Testis (tissue), 3 donors: ENCODE results near the gene ATP6V0A4. TPM values are rescaled to one million over a fixed set of nuclear protein-coding genes. Genes with fewer than 3 reads are reported as not detected.
"Not testable (repeated sequence)": the region's sequence is repeated elsewhere in the genome, so short reads cannot be mapped to it uniquely, and the experiment has no call there.

Experiments used
- DNase-seq: peaks from one replicate; pipeline ENCODE4 v3.0.0-alpha.2; 2019
- H3K27ac ChIP-seq, 2 donors: fragments of 200-600 bp; sonication (generic); one replicate each; pipeline ENCODE4 v1.5.1; 2019
- H3K27me3 ChIP-seq: fragments of 200-600 bp; sonication (generic); one replicate; pipeline ENCODE4 v1.5.1; 2019
- H3K36me3 ChIP-seq: fragments of 200-600 bp; sonication (generic); one replicate; pipeline ENCODE4 v1.5.1; 2017; ENCODE audit warnings: low read depth; ENCODE audit errors: missing control alignments
- H3K4me1 ChIP-seq: fragments of 200-600 bp; sonication (generic); one replicate; pipeline ENCODE4 v1.5.1; 2019
- H3K4me3 ChIP-seq, 2 donors: fragments of 200-600 bp; sonication (generic); one replicate each; pipeline ENCODE4 v1.5.1; 2017 to 2019
- H3K9me3 ChIP-seq: fragments of 200-600 bp; sonication (generic); one replicate; pipeline ENCODE4 v1.5.1; 2017
- POLR2A ChIP-seq: fragments of 450-650 bp; IDR thresholded peaks from one replicate; pipeline ENCODE4 v1.6.1; 2017; ENCODE audit warnings: antibody characterized with exemption, mild to moderate bottlenecking, moderate library complexity
- WGBS, 2 donors: methylation state at CpG; one replicate each; pipeline ENCODE4 v1.1.5; 2018; 5-methylcytosine and 5-hydroxymethylcytosine counted together
- intact Hi-C: fragments of 100-400 bp; cut with DNase I; formaldehyde crosslinking; loops from one replicate; pipeline ENCODE4 v1.15.1; 2023; ENCODE audit warnings: low total_unique reads
- polyA plus RNA-seq: library from polyadenylated mRNA; stranded (reverse); fragments of 350-450 nt; fragmentation: Illumina TruSeq; extraction: RNeasy Lipid Tissue Mini Kit (QIAGEN cat#74804); gene quantifications from one replicate; pipeline ENCODE4 v1.2.3, GENCODE V29; 2014; ENCODE audit warnings: low read depth, low replicate concordance; ENCODE audit not compliant: insufficient read depth
- total RNA-seq, 2 donors: library from RNA; depleted of rRNA; stranded (reverse); fragments of >200 nt; gene quantifications; one replicate each; pipeline ENCODE4 v1.2.3, GENCODE V29; 2016
- TF ChIP-seq, protein P1 (sequence below), 3 experiments: fragments of 450-650 bp in 2 of 3; fragments of 200-600 bp in 1 of 3; sonication (generic) in 1 of 3; IDR thresholded peaks; one replicate each; pipeline ENCODE4 v1.5.1; 2016 to 2019; ENCODE audit warnings: antibody characterized with exemption in 3 of 3, mild to moderate bottlenecking in 2 of 3, moderate library complexity in 1 of 3

The ATP6V0A4 gene
- total and polyA plus RNA-seq, 3 donors from 2014 or later = 0.65 to 1.8 (median 0.79) TPM

DNA sequence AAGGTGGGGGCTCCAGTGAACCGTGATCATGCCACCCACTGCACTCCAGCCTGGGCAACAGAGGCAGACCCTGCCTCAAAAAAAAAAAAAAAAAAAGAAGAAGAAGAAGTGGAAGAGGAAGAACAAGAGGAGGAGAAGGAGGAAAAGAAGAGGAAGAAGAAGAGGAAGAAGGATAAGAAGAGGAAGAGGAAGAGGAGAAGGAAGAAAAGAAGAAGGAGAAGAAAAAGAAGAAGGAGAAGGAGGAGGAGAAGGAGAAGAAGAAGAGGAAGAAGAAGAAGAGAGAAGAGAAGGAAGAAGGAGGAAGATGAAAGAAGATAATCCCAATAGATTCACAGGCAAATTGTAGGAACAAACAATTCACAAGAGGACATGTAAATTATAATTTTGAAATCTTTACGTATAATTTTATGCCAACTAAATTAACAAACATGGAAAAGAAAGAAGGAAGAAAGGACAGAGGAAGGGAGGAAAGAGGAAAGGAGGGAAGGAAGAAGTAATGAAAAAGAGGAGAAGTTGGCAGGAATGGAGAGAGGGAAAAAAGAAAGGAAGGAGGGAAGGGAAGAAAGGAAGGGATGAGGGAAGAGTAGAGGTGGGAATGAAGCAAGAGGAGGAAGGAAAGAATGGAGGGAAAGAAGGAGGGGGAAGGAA lies 100.3 kb downstream of the ATP6V0A4 start:
- H3K4me1 ChIP-seq = no peaks in the 10 kb centered on the region
- no peak for DNase-seq
- TF ChIP-seq, protein P1, sequence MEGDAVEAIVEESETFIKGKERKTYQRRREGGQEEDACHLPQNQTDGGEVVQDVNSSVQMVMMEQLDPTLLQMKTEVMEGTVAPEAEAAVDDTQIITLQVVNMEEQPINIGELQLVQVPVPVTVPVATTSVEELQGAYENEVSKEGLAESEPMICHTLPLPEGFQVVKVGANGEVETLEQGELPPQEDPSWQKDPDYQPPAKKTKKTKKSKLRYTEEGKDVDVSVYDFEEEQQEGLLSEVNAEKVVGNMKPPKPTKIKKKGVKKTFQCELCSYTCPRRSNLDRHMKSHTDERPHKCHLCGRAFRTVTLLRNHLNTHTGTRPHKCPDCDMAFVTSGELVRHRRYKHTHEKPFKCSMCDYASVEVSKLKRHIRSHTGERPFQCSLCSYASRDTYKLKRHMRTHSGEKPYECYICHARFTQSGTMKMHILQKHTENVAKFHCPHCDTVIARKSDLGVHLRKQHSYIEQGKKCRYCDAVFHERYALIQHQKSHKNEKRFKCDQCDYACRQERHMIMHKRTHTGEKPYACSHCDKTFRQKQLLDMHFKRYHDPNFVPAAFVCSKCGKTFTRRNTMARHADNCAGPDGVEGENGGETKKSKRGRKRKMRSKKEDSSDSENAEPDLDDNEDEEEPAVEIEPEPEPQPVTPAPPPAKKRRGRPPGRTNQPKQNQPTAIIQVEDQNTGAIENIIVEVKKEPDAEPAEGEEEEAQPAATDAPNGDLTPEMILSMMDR (IDR thresholded peaks at IDR 0.05) = no peak
- TF ChIP-seq POLR2A = no peak
- intact Hi-C loops = no loop called here
- 65 to 72% methylated on average over 2 of the region's 2 CpGs for WGBS, 2 donors
- H3K9me3 ChIP-seq = no peaks in the 10 kb centered on the region
- no peaks in the 10 kb centered on the region for H3K36me3 ChIP-seq
- H3K27ac ChIP-seq = no peak overlapping the region
- H3K27me3 ChIP-seq = no peaks in the 10 kb centered on the region
- no peak overlapping the region for H3K4me3 ChIP-seq

DNA sequence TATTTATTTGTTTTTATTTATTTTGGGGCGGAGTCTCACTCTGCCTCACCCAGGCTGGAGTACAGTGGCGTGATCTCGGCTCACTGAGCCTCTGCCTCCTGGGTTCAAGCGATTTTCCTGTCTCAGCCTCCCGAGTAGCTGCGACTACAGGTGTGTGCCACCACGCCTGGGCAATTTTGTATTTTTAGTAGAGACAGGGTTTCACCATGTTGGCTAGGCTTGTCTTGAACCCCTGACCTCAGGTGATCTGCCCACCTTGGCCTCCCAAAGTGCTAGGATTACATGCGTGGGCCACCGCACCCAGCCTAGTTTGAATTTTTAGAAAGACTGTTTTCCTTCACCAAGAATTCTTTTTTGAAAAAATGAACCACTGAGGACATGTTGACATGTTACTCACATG lies 102.2 kb downstream of the ATP6V0A4 start:
- intact Hi-C loops, DNase-seq: not testable (repeated sequence)
- WGBS, 2 donors = 90 to 96% methylated on average over 9 of the region's 9 CpGs

DNA sequence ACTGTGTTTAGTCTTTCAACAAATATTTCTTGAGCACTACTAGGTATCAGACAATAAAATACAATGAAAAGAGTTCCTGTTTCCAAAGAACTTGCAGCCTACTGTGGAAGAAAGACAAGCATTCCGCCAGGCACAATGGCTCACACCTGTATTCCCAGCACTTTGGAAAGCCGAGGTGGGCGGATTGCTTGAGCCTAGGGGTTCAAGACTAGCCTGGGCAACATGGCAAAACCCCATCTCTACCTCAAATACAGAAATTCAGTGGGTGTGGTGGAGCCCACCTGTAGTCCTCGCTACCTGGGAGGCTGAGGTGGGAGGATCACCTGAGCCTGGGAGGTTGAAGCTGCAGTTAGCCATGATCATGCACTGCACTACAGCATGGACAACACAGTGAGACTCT lies 102.9 kb downstream of the ATP6V0A4 start:
- 93 to 96% methylated on average over 4 of the region's 4 CpGs for WGBS, 2 donors
- no peak for DNase-seq

More for the DNA sequence above, 102.2 kb downstream of the ATP6V0A4 start:
- H3K4me3 ChIP-seq, H3K9me3 ChIP-seq, H3K36me3 ChIP-seq, H3K27ac ChIP-seq, H3K27me3 ChIP-seq, H3K4me1 ChIP-seq: not testable (repeated sequence)

DNA sequence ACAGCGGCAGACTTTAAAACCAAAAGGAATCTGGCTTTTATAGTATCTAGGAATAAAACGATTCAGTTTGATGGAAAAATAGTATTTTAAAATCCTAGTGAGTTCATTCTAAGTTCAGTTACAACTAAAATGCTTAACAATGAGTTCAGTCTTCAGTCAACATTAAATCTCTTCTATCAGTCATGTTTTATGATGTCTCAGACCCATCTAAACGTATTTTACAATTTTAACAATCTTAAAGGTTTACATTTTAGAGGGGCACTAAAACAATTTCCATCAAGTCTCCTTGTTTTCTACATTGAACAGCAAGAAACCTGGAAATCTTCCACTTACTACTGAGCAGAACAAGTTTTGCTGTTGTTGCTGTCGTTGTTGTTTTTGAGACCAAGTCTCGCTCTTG lies 106.8 kb downstream of the ATP6V0A4 start:
- Histone ChIP-seq H3K36me3 (no peaks in the 10 kb centered on the region), H3K27me3 (no peaks in the 10 kb centered on the region), H3K4me3 (no peak overlapping the region), H3K4me1 (no peaks in the 10 kb centered on the region), H3K9me3 (no peaks in the 10 kb centered on the region), H3K27ac (no peak overlapping the region)
- DNase-seq = no peak
- 81 to 86% methylated on average over 5 of the region's 5 CpGs for WGBS, 2 donors
- TF ChIP-seq, protein P1 (IDR thresholded peaks at IDR 0.05) = no peak
- TF ChIP-seq POLR2A = no peak
- intact Hi-C loops = no loop called here

More for the DNA sequence above, 102.9 kb downstream of the ATP6V0A4 start:
- H3K27ac ChIP-seq = no peak overlapping the region
- no peaks in the 10 kb centered on the region for H3K36me3 ChIP-seq
- no peaks in the 10 kb centered on the region for H3K27me3 ChIP-seq
- no peak for TF ChIP-seq POLR2A
- TF ChIP-seq, protein P1 (IDR thresholded peaks at IDR 0.05) = no peak
- no peaks in the 10 kb centered on the region for H3K9me3 ChIP-seq
- no peaks in the 10 kb centered on the region for H3K4me1 ChIP-seq
- intact Hi-C loops = no loop called here
- no peak overlapping the region for H3K4me3 ChIP-seq

DNA sequence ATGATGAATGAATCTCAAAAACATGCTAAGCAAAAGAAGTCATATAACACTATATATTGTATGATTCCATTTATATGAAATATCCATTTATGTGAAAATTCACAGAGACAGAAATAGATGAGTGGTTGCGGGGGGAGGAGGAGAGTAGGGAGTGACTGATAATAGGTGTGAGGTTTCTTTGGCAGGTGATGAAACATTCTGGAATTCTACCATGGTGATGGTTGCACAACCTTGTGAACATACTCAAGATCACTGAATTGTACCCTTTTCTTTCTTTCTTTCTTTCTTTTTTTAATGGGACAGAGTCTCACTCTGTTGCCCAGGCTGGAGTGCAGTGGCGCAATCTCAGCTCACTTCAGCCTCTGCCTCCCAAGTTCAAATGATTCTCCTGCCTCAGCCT lies 107.5 kb downstream of the ATP6V0A4 start:
- no peak for DNase-seq
- H3K4me3 ChIP-seq = no peak overlapping the region
- H3K36me3 ChIP-seq = no peaks in the 10 kb centered on the region
- TF ChIP-seq POLR2A = no peak
- TF ChIP-seq, protein P1 (IDR thresholded peaks at IDR 0.05) = no peak
- no peaks in the 10 kb centered on the region for H3K27me3 ChIP-seq
- WGBS, 2 donors = 93 to 100% methylated on average over 2 of the region's 2 CpGs
- no peaks in the 10 kb centered on the region for H3K4me1 ChIP-seq
- no peak overlapping the region for H3K27ac ChIP-seq
- intact Hi-C loops = no loop called here
- H3K9me3 ChIP-seq = no peaks in the 10 kb centered on the region

DNA sequence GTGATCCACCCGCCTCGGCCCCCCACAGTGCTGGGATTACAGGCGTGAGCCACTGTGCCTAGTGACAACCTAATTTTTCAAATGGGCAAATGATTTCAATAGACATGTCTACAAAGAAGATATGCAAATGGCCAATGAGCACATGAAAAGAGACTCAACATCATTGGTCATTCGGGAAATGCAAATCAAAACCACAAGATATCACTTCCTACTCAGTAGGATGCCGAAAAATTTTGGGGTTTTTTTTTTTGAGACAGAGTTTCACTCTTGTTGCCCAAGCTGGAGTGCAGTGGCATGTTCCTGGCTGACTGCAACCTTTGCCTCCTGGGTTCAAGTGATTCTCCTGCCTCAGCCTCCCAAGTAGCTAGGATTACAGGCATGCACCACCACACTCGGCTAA lies 110.0 kb downstream of the ATP6V0A4 start:
- H3K4me3 ChIP-seq, intact Hi-C loops, H3K9me3 ChIP-seq, H3K36me3 ChIP-seq, H3K4me1 ChIP-seq, H3K27me3 ChIP-seq, DNase-seq, H3K27ac ChIP-seq: not testable (repeated sequence)
- WGBS, 2 donors = 83 to 96% methylated on average over 6 of the region's 6 CpGs
